Fibroblast of mammary gland (primary cell): Measurements from ENCODE around the gene DCTN5.

ENCODE experiments used
- DNase-seq: peaks from one replicate; pipeline ENCODE4 v3.0.0-alpha.2; 2010; ENCODE audit warnings: low read depth
- H3K4me3 ChIP-seq: 2 replicates; pipeline ENCODE4 v1.5.1; 2011; ENCODE audit warnings: low read depth, mild to moderate bottlenecking, low read length, moderate library complexity; ENCODE audit not compliant: control insufficient read depth
- TF ChIP-seq, protein P1 (sequence below): conservative IDR thresholded peaks from 2 replicates; pipeline ENCODE4 v1.5.1; 2011; ENCODE audit warnings: low read depth, low read length, inconsistent platforms; ENCODE audit not compliant: control insufficient read depth, insufficient read depth

DCTN5 gene

DNA sequence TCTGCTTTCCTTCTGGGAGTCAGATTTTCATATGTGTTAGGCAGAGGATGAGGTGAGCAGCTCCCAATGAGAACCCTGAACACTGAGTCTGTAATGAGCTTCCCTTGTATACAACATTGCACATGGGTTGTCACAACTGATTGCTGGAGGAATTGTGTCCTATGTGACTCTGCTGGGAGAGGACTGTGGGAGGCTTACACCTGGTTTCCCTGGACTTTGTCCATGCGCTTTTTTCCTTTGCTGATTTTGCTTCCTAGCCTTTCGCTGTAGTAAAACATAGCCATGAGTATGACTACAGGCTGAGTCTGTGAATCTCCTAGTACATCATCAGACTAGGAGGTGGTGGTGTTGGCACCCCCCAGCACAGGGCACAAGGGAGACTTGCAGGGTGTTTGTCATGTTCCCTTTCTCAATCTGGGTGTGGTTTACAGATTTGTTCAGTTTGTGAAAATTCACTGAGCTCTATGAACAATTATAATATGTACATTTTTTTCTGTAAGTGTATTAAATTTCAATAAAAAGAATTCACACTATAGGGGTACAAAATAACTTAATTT lies 35.7 kb downstream of the DCTN5 start:
- H3K4me3 ChIP-seq, result no peak overlapping the region
- peak; percentile 77 for DNase-seq
- TF ChIP-seq, protein P1, sequence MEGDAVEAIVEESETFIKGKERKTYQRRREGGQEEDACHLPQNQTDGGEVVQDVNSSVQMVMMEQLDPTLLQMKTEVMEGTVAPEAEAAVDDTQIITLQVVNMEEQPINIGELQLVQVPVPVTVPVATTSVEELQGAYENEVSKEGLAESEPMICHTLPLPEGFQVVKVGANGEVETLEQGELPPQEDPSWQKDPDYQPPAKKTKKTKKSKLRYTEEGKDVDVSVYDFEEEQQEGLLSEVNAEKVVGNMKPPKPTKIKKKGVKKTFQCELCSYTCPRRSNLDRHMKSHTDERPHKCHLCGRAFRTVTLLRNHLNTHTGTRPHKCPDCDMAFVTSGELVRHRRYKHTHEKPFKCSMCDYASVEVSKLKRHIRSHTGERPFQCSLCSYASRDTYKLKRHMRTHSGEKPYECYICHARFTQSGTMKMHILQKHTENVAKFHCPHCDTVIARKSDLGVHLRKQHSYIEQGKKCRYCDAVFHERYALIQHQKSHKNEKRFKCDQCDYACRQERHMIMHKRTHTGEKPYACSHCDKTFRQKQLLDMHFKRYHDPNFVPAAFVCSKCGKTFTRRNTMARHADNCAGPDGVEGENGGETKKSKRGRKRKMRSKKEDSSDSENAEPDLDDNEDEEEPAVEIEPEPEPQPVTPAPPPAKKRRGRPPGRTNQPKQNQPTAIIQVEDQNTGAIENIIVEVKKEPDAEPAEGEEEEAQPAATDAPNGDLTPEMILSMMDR, result no peak

DNA sequence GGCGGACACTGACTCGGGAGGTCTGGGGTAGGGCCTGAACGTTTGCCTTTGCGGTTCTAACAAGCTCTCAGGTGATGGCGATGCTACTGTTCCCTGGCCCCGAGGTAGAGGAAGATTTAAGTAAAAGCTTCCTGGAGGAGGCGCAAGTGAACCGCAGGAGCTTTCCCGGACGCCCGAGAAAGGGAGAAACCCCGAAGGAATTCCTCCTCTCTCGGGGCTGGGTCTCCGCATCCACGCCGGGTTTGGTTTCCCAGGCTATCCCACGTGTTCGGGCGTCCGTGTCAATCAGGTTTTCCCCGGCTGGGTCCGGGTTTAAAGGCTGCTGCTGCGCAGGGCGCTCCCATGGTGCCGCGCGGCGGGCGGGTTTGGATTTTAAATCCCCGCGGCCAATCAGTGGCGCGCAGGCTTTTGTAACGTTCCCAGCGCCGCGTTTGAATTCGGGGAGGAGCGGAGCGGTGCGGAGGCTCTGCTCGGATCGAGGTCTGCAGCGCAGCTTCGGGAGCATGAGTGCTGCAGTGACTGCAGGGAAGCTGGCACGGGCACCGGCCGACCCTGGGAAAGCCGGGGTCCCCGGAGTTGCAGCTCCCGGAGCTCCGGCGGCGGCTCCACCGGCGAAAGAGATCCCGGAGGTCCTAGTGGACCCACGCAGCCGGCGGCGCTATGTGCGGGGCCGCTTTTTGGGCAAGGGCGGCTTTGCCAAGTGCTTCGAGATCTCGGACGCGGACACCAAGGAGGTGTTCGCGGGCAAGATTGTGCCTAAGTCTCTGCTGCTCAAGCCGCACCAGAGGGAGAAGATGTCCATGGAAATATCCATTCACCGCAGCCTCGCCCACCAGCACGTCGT lies 37.4 kb downstream of the DCTN5 start, which contains the start of gene PLK1:
Gene PLK1 (plus strand): TSS at position 460 of the 844 bp plus-strand sequence. CDS start 44 bp downstream, at position 504.
- peak; percentile 80 for DNase-seq
- TF ChIP-seq, protein P1, result peak; percentile 42
- peak within 1 kb of the TSS; percentile 75 for H3K4me3 ChIP-seq

DNA sequence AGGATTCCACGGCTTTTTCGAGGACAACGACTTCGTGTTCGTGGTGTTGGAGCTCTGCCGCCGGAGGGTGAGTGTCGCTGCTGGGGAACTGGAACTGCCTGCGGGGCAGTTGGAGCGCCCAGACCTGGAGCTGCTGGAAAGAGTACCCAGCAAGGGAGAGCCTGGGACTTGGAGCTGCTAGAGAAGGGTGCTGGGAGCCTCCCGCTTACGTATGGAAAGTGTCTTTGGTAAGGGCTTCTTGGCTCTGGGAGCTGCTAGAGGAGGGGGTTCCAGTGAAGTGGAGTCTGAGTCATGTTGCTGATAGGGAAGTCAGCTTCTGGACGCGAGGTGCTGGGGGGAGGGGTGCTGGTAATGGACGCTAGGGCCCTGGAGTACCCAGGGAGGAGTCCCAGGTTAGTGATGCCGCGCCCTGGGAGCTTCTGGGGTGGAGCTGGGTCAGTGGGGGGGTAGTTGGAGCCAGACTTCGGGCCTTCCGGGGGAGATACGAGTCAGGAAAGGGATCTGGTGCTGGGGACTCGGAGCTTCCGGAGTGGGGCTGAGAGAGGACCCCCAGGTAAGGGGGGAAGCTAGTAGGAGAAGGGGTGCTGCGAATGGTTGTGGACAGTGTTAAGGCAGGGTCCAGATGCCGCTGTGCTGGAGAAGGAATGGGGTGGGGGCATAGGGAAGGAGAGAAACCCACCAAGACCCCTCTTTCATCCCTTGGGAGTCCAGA lies 38.2 kb downstream of the DCTN5 start:
- DNase-seq, result peak; percentile 34
- peak overlapping the region; percentile 75 for H3K4me3 ChIP-seq
- TF ChIP-seq, protein P1, result no peak

DNA sequence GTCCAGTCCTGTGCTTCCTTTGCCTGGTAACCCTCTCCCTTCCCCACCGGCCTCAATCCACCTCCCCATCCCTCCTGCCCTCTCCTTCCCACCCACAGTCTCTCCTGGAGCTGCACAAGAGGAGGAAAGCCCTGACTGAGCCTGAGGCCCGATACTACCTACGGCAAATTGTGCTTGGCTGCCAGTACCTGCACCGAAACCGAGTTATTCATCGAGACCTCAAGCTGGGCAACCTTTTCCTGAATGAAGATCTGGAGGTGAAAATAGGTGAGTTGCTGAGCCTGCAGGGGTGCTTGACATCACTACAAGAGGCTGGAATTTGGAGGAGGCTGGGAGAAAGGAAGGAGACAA lies 38.7 kb downstream of the DCTN5 start:
- H3K4me3 ChIP-seq, result peak overlapping the region; percentile 75
- TF ChIP-seq, protein P1, result no peak
- no peak for DNase-seq

DNA sequence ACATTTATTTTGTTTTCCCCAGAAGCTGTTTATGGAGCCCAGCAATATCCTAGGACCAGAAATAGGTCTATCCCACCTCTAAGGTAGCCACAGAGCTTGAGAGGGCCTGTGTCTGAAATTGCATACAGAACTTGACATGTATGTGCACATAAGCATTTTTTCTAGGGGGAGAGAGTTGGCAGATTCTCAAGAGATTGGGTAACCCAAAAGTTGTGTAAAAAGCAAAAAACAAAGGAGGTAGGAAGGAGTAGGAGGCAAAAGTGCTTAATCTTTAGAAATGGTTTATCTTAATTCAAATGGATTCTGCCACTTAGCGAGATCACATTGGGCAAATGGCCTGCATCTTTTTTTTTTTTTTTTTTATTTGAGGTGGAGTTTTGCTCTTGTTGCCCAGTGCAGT lies 40.9 kb downstream of the DCTN5 start:
- no peak overlapping the region for H3K4me3 ChIP-seq
- TF ChIP-seq, protein P1, result no peak
- peak; percentile 62 for DNase-seq

DNA sequence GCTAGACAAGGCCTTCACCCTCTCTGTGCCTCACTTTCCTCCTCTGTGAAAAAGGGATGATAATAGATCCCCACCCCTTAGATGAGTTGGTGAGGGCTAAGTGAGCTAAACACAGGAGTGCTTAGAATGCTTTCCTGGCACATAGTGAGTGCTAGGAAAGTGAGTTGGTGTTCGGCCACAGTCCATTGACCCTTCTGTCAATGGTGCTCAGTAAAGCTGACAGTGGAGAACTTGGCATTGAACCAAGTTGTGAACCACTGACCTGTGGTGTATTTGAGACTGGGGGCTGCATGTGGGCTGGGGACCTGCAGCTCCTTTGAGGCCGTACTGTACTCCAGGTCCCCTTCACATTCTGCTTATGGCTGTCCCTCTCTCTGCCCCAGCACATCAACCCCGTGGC lies 42.2 kb downstream of the DCTN5 start:
- no peak for DNase-seq
- TF ChIP-seq, protein P1, result no peak
- no peak overlapping the region for H3K4me3 ChIP-seq
